Occipital lobe (tissue), 2 donors: ENCODE results near the gene RNU1-4. TPM values are rescaled to one million over a fixed set of nuclear protein-coding genes. Genes with fewer than 3 reads are reported as not detected.
"Not testable (repeated sequence)": the region's sequence is repeated elsewhere in the genome, so short reads cannot be mapped to it uniquely, and the experiment has no call there.

ENCODE experiments used
- DNase-seq: peaks from one replicate; lab custom pipeline; 2025; lab: John Stamatoyannopoulos, UW
- total RNA-seq: library from RNA; depleted of rRNA; stranded (reverse); fragments of >200 nt; gene quantifications from one replicate; pipeline ENCODE4 v1.2.3, GENCODE V29; 2014

The RNU1-4 gene
- total RNA-seq, 1 donor from 2014 or later: under 0.01 TPM

DNA sequence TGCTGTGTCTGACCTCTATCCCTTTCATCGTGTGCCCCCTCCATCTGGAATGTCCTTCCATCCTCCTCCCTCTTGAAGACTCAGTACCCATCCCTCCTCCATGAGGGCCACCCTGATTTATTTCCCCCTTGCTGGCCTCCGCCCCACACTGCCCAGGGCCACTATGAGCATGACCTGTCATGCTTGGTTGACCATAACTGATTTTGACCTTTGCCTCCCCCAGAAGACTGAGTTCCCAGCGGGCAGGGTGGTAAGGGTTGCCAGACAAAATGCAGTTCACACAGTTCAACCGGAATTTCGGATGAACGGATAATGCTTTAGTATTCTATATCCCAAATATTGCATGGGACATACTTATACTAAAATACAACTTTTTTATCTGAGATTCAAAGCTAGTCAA, 31.6 kb upstream of the RNU1-4 start:
- not testable (repeated sequence) for DNase-seq

DNA sequence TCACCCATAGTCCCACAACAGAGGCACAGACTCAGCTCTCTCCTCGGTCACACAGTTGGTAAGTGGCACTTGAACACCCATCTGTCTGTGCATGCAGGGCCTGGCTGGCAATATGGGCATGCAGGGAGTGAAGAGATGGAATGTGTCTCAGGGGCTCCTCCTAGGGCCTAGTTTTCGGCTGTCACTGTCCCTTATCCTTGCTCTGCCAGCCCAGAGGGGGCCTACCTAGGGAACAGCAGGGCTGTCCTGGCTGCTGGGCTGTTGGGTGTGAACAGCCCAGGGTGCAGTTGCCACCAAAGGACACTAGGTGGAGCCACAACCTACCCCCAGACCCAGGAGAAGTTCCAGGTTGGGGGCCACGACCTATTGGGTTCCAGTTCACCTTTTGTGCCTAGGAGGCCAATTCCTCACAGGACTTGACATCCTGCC, 30.6 kb upstream of the RNU1-4 start:
- DNase-seq: not testable (repeated sequence)

DNA sequence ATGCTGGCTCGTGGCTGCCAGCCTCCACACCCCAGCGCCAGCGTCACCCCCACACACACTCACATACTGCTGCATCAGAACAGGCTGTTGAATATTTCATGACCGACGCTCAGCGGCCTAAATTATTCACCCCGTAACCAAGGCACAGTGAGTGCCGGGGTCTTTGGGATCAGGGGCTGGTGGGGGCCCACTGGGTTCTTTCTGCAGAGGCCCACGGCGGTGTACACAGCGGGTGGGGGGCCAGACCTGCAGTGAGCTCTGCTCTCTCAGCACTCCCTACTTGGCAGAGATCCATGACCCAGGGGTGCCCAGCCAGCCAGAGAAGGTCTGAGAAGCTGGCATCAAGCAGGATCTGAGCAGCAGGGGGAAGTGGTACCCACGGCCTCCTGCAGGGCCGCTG, 29.7 kb upstream of the RNU1-4 start:
- not testable (repeated sequence) for DNase-seq

DNA sequence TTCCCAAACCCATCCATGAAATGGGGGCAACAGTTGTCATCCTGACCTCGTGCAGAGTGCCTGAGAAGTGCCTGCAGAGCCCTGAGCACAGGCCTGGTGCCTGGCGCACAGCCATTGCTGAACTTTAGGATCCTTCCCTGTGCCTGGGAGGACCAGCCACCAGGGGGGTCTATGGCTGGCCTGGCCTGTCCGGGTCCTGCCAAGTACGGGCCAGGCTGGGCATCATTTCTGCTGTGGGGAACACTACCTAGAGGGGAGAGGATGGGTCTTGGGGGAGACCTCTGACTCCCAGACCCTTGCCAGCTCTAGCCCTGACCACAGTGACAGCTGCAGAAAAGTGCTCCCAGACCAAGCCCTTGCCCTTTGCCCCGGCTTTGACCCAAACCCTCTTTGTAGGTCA, 28.2 kb upstream of the RNU1-4 start:
- DNase-seq: not testable (repeated sequence)

DNA sequence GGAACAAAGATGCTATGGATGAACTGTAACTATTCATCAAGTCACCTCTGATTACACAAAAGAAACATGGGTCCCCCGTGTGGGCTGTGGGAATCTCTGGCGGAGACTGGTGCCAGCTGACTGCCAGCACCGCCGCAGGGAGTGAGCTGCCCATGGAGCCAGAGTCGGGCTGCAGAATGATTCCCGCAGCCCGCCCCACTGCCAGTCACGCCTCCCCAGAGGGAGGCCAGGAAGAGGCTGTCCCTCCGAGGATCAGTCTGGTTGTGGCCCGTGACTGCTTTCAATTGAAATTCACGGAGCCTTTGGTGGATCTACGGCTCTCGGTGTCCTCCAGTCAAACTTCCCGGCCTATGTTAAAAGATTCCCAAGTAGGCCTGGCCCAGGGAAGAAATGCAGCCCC, 27.7 kb upstream of the RNU1-4 start:
- DNase-seq: not testable (repeated sequence)

DNA sequence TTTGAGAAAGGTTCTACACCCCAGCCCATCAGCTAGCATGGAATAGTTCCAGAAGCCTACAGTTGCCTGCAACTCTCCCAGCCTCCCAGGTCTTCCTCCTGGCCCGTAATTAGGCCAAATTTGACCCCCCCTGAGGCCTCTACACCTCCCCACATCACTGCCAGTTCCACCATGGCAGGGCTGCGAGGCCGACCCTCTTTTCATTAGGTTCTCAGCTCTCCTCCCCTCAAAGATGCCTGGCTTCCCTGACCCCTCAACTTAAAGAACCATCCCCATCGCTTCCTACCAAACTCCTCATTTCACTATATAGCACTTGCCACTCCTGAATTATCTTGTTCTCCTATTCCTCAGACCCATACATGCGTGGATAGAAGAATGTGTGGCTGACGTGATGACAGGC, 27.3 kb upstream of the RNU1-4 start:
- not testable (repeated sequence) for DNase-seq

DNA sequence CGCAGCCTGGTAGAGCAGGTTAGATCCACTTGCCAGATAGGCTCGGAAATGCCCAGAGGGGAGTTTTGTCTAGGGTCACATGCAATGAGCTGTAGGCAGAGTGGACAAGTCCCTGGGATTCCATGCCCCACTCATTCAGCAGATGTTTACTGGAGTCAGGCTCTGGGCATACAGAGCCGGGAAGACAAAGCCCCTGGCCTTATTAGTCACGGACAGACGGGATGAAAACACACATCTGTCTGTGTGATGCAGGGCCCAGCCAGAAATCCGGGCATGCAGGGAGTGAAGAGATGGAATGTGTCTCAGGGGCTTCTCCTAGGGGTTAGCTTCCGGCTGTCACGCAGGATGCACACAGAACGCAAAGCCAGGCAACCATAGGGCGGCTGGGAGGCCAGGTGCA, 26.8 kb upstream of the RNU1-4 start:
- not testable (repeated sequence) for DNase-seq

DNA sequence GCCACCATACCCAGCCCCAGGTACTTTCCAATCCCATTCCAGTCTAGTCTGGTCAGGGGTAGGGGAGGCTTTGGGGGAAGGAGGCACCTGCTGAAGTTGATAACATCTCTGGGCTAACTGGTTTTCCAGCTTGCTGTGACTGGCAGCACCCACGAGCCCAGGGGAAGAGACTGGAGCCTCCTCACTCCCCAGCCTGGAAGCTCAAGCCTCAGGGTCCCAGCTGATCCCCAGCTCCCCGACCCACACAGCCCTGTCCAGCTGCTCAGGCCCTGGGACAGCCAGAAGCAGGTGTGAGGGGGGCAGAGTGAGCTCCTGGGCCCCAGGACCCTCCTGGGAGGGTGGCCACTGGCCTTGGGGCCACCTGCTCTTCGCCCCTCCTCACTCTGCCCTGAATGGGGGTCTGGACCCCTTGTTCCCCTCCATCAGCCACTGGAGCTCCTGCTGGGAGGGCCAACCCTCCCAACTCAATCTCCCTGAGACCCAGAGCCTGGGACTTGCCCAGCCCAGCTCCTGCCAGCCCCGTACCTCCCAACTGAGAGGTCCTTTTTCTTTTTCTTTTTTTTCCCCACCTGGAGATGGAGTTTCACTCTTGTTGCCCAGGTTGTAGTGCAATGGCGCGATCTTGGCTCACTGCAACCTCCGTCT, 23.5 kb upstream of the RNU1-4 start:
- DNase-seq: no peak

DNA sequence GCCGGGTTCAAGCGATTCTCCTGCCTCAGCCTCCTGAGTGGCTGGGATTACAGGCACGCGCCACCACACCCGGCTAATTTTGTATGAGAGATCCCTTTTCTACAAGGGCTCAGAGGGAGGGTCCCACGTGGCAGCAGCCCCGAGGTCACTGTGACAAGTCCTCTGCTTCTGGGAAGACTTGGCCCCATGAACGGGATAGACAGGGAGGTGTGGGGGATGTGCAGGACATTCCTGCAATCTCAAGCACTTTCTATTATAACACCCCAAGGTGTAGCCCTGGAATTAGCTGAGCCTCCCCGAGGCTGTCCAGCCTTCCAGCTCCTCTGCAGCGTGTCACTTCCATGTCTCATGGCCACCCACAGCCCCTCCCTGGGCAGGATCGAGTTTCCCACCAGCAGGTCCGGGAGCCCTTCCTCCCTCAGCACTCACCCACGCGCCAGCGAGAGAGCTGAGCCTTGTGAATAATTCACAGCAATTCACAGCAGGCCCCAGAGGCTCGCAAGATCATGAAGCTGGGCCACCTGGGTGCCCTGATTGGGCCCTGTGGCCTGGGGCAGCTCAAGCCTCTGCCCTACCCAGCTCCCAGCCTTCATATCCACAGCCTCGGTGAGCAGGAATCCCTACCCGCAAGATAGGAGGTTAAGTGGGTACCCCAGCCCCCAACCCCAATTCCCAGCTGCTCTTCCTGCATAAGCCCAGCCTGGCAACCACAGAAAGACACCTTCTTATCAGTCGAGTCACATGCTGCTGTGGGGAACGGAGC, 22.8 kb upstream of the RNU1-4 start:
- no peak for DNase-seq

DNA sequence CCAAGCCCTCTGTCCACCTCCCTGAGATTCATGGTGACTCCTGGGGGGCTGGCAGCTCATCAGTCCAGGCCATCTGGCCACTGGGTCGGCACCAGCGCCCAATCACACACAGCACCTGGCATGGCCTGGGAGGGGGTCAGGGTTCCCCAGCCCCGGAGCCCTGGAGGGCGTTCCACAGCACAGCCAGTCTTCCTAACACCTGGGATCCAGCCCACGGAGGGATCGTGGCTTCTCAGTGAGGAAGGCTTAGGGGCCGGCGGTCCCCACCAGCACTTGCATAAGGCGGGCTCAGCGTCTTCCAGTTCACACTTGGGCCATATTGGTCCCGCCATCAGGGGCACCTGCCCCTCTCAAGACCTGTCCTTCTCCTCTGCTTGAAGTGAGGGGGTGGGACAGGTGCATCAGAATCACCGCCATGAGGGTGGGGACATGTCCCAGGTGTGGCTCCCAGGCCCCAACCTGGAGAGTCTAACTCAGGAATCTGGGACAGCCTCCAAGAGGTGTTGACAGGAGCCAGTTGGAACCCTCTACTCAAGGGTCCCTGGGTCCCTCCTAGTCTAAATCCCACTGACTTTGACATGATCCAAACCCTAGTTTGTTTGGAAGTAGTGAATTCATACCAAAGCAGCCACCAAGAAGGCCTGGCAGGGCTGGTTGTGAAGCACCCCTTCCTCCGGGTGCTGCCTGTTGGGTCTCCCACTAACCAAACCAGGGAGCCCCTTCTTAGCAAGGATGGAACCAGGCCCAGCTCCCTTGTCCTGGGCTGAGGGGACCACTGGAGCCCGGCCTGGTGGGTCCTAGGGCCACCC, 22.0 kb upstream of the RNU1-4 start:
- DNase-seq: not testable (repeated sequence)

DNA sequence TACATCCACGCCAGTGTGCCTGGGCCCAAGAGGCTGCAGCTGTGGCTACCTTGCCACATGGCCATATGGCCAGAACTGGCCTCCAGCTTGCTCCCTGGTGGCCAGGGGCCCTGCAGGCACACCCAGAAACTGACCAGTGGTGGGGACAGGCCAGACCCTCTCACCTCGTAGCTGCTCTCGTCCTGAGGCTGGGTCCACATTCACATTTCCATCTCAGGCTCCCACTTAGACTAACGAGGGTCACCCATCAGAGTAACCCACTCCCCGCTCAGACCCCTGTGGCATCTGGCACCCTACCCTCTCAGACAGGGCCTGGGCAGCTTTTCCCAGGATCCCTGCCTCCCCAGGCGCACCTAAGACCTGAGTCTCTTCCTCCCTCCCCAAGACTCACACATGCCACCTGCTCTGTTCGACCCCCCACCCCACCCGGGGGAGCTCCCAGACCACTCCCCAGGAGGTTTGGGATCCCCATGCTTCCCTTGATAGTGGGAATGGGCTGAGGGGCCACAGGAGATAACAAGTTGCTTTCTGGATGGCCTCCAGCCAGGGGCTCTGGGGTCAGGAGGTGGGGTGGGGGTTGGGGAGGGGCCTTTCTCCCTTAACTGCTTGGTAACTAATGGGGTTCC, 21.3 kb upstream of the RNU1-4 start:
- no peak for DNase-seq

DNA sequence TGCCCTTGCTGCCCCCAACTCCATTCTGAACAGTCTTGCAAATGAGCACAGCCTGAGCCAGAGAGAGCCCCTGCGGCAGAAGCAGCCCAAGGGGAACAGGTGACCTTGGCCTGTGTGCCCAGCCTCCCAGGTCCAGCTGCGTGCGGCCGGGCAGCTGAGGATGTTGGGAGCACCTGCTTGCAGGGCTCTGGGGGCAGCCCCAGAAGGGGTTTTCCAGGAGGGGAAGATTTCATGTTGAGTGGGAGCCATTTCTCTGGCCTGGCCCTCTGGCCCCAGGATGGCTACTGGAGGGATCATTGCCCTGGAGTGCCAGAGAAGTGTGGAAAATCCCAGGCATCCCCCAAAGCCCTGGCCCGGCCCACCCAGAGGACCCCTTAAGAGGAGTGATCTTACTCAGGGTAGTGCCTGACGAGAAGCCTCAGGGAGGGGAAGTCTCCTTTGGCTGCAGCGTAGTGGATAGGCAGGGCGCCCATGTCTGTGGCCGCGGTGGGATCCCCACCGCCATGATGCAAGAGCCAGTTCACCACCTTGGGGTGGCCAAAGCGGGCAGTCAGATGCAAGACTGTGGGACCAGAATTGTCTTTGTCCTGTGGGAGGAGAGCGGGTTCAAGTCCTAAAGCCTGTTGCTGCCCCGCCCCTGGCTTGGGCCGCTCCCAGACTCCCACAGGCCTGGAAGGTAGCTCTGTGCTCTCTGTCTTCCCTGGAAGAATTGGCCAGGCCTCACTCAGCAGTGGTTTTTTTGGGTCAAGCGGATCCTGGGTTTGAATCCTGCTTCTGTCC, 20.6 kb upstream of the RNU1-4 start:
- DNase-seq: no peak

DNA sequence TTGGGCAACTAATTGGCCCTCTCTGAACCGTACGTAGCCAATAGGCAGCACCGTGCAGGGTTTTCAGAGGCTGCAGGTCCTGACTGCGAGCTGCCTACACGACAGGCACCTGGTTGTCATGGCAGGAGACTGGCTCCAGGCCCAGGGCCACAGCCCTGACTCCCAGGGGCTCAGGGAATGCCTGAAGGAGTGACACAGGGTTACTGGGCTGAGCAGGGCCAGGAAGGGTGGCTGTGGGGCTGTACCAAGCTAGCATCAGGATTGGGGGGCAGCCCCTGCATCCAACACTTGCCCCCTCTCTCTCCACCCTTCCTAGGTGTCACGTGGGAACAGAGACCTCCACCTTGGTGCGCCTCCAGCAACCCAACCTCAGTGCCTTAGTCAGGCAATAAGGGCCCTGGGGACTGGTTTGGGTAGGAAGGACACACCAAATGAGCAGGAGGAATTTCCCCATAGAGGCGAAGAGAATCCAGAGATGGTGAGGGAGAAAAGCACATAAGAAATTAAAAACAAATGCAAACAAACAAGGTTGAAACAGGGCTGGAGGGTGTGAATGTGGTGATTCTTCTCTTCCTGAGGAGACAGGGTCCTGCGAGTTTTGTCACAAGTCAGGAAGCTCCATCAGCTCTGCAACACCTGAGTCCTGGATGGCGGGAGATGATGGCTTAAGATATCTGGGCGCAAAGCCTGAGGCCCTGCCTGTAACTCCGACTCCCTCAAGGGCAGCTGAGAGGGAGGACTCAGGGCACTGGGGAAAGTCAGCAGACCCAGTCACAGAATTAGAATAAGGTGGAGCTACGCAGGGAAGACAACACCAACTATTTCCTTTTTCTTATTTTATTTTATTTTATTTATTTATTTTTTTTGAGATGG, 19.7 kb upstream of the RNU1-4 start:
- no peak for DNase-seq

DNA sequence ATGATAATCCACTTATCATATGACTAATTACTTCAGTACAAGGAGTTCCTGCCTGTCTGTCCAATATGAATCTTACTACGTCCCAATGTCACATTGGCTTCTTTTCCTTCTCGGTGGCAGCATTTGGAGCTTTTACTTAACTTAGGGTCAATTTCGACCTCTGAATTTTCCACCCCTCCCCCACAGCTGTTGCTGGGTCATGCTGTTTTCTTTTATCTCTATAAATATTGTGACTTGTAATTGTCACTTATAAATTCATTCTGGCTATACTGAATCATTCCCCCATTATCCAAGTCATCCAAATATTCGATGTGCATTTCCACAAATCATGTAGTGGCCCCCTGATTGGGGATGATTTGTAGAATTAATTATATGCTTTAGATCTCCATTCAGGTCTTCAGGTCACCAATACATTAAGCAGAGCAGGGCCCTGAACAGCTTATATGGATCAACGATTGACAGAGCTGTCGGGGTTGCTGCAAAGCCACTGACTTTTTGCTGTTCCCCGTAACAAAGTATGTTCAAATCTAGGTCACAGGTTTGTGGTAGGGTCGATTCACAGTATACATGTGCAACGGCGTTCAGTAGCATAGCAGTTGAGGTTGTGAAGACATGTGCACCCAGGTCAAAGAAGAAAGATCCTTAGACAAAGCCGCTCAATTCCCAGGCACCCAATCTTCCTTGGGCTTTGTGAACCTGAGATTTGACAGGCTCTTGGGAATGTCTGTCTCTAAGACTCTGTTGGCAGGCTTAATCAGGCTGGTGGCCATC, 18.3 kb upstream of the RNU1-4 start:
- DNase-seq: no peak

DNA sequence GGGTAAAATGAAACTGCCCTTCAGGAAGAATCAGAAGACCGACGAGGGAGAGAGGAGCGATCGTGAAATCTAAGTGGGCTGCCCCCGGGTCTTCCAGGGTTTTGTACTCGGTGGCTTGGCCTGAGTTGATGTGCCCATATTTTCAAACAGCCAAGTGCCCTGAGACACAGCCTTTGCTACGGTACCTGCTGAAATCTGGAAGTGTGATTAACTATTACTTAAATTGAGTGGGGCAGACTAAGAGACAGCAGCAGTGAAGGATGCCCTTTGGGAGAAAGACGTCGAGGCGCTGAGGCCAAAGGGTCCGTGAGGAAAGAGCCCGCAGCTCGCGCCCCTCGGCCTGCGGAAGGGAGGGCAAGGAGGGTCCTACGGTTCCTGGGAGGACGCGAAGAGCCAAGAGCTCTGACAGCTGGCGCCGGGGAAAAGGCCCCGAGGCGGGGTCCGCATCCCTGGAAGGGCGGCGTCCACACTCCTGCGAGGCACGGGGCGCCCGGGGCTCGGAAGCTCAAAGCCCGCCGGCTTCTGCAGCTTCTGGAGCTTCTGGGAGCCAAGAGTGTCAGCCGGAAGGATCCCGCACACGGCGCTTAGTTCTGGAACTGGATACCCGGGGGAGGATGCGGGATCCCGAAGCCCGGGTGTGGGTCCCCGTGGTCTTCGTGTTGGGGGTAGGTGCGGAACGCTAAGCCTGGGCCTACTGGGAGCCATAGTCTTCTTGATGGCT, 15.4 kb upstream of the RNU1-4 start:
- no peak for DNase-seq

DNA sequence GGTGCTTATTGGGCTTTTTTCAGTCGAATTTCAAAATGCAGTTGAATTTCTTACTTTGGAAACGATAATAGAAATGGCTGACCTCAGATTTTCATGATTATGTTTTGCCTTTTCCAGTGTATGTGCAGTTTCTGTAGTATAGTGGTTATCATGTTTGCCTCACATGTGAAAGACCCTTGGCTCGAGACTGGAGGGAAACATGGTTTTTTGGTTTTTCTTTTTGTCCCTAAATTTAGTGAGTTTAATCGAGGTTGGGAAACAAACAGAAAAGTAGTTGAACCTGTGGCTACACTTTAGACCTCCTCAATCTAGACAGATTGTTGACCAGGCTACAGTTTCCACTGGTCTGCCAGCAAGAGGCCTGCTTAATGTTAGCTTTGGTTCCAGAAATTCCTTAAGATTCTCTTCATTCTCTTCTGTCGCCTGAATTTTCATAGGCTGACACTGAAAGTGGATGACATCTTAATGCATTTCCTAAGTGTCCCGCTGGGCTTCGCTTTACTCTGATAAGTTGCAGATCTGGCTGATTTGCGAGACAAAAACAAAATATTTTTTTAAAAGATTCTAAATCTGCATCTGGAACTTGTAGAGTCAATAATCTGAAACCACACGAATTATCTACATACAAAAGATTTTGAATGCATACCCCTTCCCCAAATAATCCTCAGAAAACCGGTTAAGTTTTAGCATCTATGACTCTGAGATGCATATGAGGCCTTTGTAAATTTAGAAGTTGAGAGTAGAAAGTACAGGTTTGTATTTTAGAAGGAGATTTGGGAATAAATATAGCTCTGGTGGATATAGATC, 14.7 kb upstream of the RNU1-4 start:
- not testable (repeated sequence) for DNase-seq
